WI38 (cell line): ENCODE measurements around the gene ENTHD1.

Source experiments
- H3K4me3 ChIP-seq: 2 replicates; pipeline ENCODE4 v1.5.1; 2011; ENCODE audit warnings: low read depth, mild to moderate bottlenecking, control low read depth, low read length
- CTCF ChIP-seq: IDR thresholded peaks from 2 replicates; pipeline ENCODE4 v1.5.1; 2012; ENCODE audit warnings: low read depth, mild to moderate bottlenecking, control low read depth, low read length

Gene ENTHD1

DNA sequence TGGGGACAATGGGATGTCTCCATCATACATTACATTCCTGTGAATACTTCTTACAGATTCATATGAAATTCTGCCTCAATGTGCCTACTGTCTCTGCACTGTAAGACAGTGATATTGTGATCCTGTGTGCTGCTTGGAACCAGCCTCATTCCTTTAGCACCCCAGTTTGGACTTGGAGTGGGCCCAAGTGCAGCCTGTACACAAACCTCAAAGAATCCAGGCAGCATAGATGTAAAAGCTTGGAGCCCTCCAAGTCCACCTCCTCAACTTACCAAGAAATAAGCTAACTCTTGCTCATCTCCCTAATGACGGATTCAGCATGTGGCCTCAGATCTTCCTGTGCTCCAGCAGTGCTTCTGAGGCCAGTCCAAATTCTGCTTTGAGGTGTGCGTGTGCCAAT, 31.7 kb upstream of the ENTHD1 start:
- H3K4me3 ChIP-seq, result no peak overlapping the region
- TF ChIP-seq CTCF, result no peak

DNA sequence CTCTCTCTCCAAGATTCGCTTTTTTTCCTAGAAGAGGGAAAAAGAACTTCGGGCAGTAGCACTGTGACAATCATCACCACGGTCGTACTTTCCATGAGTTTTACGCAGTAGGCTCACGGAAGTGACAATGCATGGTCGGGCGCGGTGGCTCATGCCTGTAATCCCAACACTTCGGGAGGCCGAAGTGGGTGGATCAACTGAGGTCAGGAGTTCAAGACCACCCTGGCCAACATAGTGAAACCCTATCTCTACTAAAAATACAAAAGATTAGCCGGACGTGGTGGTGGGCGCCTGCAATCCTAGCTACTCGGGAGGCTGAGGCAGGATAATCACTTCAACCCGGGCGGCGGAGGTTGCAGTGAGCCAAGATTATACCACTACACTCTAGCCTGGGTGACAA, 30.7 kb upstream of the ENTHD1 start:
- H3K4me3 ChIP-seq, result no peak overlapping the region

DNA sequence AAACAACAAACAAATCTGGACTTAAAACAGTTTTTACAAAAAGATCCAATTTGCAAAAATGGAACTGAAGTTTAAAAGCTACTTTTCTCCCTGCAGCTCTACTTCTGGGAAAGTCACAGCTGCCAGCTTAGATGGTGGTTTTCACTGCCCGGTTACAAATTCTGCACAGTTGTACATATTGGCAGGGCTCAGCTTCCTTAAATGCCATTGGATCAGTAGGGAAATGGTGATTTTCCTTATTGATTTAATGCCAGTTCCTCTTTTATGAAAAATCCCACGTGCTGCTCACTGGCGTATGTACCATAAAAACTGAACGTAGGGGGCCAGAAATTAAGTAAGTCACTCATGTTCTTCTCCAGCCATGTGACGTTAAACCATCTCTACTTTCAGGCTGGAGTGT, 30.1 kb upstream of the ENTHD1 start:
- TF ChIP-seq CTCF, result no peak
- no peak overlapping the region for H3K4me3 ChIP-seq

More for the DNA sequence above, 30.7 kb upstream of the ENTHD1 start:
- TF ChIP-seq CTCF, result no peak

GRCh38 chr22:39920134-39920743, 26.7 kb upstream of the ENTHD1 start:
- TF ChIP-seq CTCF, result no peak
- H3K4me3 ChIP-seq, result no peak overlapping the region

DNA sequence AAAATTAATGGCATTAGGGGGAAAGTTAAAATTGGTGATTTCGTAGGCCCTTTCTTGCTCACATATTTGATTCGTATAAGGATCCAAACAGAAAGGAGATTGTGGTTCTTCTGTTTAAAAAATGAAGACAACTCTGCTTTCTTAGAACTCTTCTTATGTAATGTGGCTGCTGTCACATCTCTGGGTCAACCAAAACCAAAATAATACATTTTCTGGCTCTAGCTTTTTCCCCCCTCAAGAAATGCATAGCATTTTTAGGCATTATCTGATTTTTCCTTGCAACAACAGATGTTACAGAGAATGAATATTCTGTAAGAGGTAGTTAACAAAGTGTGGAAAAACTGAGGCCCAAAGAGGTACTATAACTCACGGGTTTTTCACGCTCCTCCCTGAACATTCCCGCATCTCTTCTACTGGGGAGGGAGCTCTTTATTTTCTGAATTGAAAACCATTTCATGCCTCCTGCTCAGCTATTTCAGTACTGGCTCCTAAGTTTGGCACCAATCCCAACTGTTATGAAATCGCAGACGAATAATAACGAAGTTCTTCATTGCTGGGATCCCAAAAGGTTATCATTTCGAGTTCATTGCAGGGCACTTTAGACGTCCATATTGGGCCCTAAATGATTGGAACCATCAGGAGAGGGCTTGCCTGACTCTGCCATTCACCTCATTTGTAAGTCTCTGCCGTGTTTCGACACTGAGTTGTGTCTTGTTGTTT, 24.4 kb upstream of the ENTHD1 start:
- H3K4me3 ChIP-seq, result no peak overlapping the region
- TF ChIP-seq CTCF, result no peak

GRCh38 chr22:39917197-39917643, 23.7 kb upstream of the ENTHD1 start:
- H3K4me3 ChIP-seq, result no peak overlapping the region
- no peak for TF ChIP-seq CTCF

DNA sequence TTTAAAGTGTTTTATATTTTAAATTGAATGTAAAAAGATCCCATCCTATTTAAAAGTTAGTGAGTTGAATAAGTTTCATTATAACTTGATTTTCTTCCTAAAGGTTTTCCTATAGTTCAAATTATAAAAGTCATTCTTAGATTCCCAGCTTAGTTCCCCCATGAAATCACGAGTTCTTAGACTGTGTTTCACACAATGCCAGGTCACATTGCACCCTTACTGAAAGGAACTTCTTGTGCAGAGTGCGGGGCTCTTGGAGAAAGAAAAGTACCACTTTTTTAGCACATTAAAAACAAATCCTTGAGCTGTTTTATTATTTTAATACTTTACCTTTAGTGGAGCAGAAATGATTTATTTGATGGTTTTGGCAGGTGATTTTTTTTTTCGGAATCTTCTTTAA, 22.9 kb upstream of the ENTHD1 start:
- H3K4me3 ChIP-seq, result no peak overlapping the region
- TF ChIP-seq CTCF, result no peak
